SU-DHL-6 (cell line): ENCODE results near the gene SGPL1.

ENCODE experiments used
- H2AFZ ChIP-seq: fragments of 200-600 bp; sonication (generic); 2 replicates; pipeline ENCODE4 v1.6.1; 2014; ENCODE audit warnings: low read depth, mild to moderate bottlenecking, moderate library complexity, mixed read lengths, antibody characterized with exemption, low read length; ENCODE audit not compliant: severe bottlenecking
- H3F3A ChIP-seq: fragments of 200-600 bp; shearing (Covaris generic); 2 replicates; pipeline ENCODE4 v1.6.0; 2016; ENCODE audit warnings: antibody characterized with exemption, mild to moderate bottlenecking; ENCODE audit not compliant: insufficient read depth
- H3K27ac ChIP-seq: fragments of 200-600 bp; sonication (generic); 2 replicates; pipeline ENCODE4 v1.5.1; 2016; ENCODE audit warnings: low read depth, mild to moderate bottlenecking, low read length, moderate library complexity, mixed read lengths
- H3K27me3 ChIP-seq: fragments of 200-600 bp; sonication (generic), shearing (Covaris generic); 2 replicates; pipeline ENCODE4 v1.6.0; 2014; ENCODE audit warnings: mild to moderate bottlenecking, low read length
- H3K36me3 ChIP-seq: fragments of 200-600 bp; sonication (generic); 2 replicates; pipeline ENCODE4 v1.6.1; 2014; ENCODE audit warnings: mild to moderate bottlenecking, low read length, mixed read lengths
- H3K4me2 ChIP-seq: fragments of 300-600, 200-600 bp; shearing (Covaris generic), sonication (generic); 2 replicates; pipeline ENCODE4 v1.6.0; 2014; ENCODE audit warnings: low read length, low read depth, mild to moderate bottlenecking; ENCODE audit not compliant: poor library complexity, severe bottlenecking
- H3K4me3 ChIP-seq: fragments of 200-600 bp; sonication (generic); 2 replicates; pipeline ENCODE4 v1.5.1; 2014; ENCODE audit warnings: antibody characterized with exemption, low read length, mild to moderate bottlenecking, mixed read lengths; ENCODE audit not compliant: insufficient read depth, poor library complexity, severe bottlenecking
- H3K79me2 ChIP-seq: fragments of 200-600 bp; sonication (generic); 2 replicates; pipeline ENCODE4 v1.6.1; 2014; ENCODE audit warnings: mild to moderate bottlenecking, low read length, moderate library complexity; ENCODE audit not compliant: insufficient read depth
- H3K9ac ChIP-seq: fragments of 200-600 bp; sonication (generic); 2 replicates; pipeline ENCODE4 v1.7.0; 2014; ENCODE audit warnings: mild to moderate bottlenecking, low read length
- H3K9me2 ChIP-seq: fragments of 200-600 bp; sonication (generic); replicated peaks from 2 replicates; pipeline ENCODE4 v1.6.1; 2014; ENCODE audit warnings: low read length; ENCODE audit not compliant: insufficient read depth
- H3K9me3 ChIP-seq: fragments of 200-600 bp; sonication (generic); 2 replicates; pipeline ENCODE4 v1.6.1; 2014; ENCODE audit warnings: low read length, mixed read lengths; ENCODE audit not compliant: insufficient read depth
- H4K20me1 ChIP-seq: fragments of 200-600 bp; sonication (generic); 2 replicates; pipeline ENCODE4 v1.6.1; 2014; ENCODE audit warnings: low read depth, mild to moderate bottlenecking, antibody characterized with exemption, low read length, moderate library complexity, mixed read lengths
- EZH2phosphoT487 ChIP-seq: fragments of 200-600 bp; sonication (generic), shearing (Covaris generic); conservative IDR thresholded peaks from 2 replicates; pipeline ENCODE4 v1.6.1; 2018; ENCODE audit warnings: mild to moderate bottlenecking, antibody characterized with exemption, low read length, moderate library complexity, mixed read lengths
- TF ChIP-seq, protein P1 (sequence below): fragments of 200-600 bp; sonication (generic); IDR thresholded peaks from one replicate; pipeline ENCODE4 v1.5.1; 2017; ENCODE audit warnings: antibody characterized with exemption, mild to moderate bottlenecking, low read length, moderate library complexity; ENCODE audit not compliant: insufficient read depth, poor library complexity, severe bottlenecking

SGPL1 gene

DNA sequence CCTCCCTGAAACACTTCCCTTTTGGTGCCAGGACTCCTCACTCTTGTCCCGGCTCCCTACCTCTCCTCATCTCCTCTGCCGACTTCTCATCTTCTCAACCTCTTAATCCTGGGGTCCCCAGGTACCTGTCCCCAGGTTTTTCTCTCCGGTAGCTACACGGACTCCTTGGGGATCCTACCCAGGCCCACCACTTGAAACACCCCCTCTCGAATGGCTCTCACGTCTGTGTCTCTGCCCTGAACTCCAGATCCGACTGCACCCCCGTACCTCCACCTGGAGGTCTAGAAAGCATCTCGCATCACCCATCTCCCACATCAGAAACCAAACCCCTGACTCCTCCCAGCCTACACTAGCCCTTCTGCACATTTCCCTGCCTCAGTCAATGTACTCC lies 35.4 kb upstream of the SGPL1 start:
- Histone ChIP-seq H3K27me3 (no peaks in the 10 kb centered on the region), H3K9me2 (no peaks in the 10 kb centered on the region), H3K36me3 (no peaks in the 10 kb centered on the region), H3K9me3 (no peaks in the 10 kb centered on the region), H3K79me2 (no peaks in the 10 kb centered on the region), H3K4me3 (no peak overlapping the region), H3K4me2 (no peak overlapping the region), H3F3A (no peaks in the 10 kb centered on the region), H3K9ac (no peak overlapping the region), H4K20me1 (no peaks in the 10 kb centered on the region), H3K27ac (no peak overlapping the region), H2AFZ (no peak overlapping the region)
- TF ChIP-seq EZH2phosphoT487, result no peak
- TF ChIP-seq, protein P1, sequence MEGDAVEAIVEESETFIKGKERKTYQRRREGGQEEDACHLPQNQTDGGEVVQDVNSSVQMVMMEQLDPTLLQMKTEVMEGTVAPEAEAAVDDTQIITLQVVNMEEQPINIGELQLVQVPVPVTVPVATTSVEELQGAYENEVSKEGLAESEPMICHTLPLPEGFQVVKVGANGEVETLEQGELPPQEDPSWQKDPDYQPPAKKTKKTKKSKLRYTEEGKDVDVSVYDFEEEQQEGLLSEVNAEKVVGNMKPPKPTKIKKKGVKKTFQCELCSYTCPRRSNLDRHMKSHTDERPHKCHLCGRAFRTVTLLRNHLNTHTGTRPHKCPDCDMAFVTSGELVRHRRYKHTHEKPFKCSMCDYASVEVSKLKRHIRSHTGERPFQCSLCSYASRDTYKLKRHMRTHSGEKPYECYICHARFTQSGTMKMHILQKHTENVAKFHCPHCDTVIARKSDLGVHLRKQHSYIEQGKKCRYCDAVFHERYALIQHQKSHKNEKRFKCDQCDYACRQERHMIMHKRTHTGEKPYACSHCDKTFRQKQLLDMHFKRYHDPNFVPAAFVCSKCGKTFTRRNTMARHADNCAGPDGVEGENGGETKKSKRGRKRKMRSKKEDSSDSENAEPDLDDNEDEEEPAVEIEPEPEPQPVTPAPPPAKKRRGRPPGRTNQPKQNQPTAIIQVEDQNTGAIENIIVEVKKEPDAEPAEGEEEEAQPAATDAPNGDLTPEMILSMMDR, result no peak

DNA sequence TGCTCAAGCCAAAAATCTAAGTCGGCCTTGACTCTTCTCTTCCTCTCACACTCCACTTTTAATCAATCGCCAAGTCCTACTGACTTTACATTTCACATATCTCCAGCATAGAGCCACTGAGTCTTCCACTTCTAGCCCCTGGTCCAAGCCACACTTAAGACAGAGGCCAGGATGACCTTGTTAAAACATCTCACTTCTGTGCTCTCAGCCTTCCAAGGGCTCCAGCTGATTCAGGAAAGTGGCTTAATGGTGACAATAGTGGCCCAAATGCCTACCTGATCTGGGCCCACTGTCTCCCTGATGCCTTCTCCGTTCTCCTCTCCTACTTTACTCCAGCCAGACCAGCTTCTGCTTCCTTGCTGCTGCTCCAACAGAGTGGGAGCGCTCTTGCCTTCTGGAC lies 35.0 kb upstream of the SGPL1 start:
- Histone ChIP-seq H3K9me3 (no peaks in the 10 kb centered on the region), H4K20me1 (no peaks in the 10 kb centered on the region), H3K9ac (no peak overlapping the region), H3K27me3 (no peaks in the 10 kb centered on the region), H3K4me2 (no peak overlapping the region), H3K79me2 (no peaks in the 10 kb centered on the region), H3K27ac (no peak overlapping the region), H3K4me3 (no peak overlapping the region), H2AFZ (no peak overlapping the region), H3K9me2 (no peaks in the 10 kb centered on the region), H3F3A (no peaks in the 10 kb centered on the region), H3K36me3 (no peaks in the 10 kb centered on the region)
- no peak for TF ChIP-seq EZH2phosphoT487
- TF ChIP-seq, protein P1, result no peak

DNA sequence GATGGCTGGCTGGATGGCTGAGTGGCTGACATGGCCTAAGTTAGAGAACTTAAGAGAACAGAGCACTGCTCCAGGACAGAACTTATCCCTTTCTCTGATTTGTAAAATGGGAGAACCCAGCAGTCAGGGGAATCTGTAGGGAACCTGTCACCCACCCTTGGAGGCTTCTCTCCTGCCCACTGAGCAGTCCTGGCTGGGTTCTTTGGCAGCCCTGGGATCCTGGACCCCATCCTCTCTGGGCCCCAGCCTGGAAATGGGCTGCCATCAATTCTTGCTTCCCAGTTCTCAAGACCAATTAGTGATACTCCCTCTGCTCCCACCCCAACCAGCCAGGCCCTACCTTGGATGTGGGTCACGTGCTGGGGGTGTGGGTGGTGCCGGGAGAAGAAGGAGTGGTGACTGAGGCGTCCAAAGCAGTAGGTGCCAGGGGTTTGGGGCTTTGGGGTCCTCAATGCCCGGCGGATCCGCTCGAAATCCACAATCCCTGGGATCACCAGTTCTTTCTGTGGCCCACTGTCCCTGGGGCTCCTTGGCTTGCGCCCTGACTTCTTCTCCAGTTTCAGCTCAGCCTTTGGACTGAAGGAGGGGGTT lies 34.2 kb upstream of the SGPL1 start:
- TF ChIP-seq, protein P1, result no peak
- TF ChIP-seq EZH2phosphoT487, result no peak
- no peak overlapping the region for H2AFZ ChIP-seq
- no peaks in the 10 kb centered on the region for H3K9me2 ChIP-seq
- no peaks in the 10 kb centered on the region for H3K9me3 ChIP-seq
- H3K4me2 ChIP-seq, result no peak overlapping the region
- H3K4me3 ChIP-seq, result no peak overlapping the region
- no peaks in the 10 kb centered on the region for H3K27me3 ChIP-seq
- H3F3A ChIP-seq, result no peaks in the 10 kb centered on the region
- no peak overlapping the region for H3K27ac ChIP-seq
- H4K20me1 ChIP-seq, result no peaks in the 10 kb centered on the region
- no peaks in the 10 kb centered on the region for H3K36me3 ChIP-seq
- no peak overlapping the region for H3K9ac ChIP-seq
- no peaks in the 10 kb centered on the region for H3K79me2 ChIP-seq
